Measurements from ENCODE around the gene LTBP2.

Gene LTBP2

DNA sequence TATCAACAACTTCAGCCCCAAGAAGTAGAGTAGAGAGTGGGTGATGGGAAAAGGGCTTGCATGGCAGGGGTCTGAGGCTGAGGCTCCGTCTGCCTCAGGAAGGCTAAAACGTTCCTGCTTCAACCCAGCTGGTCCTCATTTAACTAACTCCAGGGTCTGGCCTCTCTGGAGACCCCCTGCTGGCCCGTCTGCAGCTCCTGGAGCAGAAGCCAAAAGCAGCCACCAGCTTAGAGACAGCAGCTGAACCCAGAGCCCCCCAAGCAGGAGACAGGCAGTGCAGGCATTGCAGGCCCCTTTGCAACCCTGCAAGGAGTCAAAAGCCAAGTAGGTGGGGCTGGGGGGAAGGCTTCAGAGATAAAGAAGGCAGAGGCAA is 25.1 kb upstream of the LTBP2 start:
- FAIRE-seq = no peak

DNA sequence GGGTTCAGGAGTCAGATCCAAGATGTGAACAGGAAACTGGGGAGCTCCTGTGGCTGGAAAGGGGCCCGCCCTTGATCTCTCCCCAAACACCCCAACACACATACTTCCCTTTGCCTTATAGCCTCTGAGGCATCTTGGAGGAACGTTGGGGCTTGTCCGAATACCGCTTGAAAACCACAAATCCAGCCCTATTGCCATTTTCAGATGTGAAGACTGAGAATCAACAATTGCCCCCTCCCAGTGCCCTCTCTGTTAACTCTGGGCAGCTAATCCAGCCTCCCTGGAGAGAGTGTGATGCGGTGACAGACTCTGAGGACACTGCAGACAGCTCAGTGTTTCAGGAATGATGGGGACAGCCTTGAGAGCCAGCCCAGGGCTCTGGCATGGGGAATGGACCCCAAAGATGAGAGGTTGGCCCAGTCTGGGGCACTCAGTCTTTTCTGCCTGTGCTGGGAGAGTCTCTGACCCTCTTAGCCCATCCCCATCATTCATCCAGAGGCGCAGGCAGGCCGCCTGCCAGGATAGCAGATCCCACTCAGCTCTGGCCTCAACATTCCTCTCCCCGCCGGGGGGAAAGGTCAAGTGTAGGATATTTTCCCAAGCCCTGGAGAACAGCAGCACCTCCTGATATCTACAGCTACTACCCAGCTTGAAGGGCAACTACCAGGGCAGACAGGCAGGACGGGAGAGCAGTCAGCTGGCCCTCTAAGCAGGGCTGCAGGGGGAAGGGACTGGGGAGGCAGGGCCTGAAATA is 24.6 kb upstream of the LTBP2 start:
- no peak for FAIRE-seq

DNA sequence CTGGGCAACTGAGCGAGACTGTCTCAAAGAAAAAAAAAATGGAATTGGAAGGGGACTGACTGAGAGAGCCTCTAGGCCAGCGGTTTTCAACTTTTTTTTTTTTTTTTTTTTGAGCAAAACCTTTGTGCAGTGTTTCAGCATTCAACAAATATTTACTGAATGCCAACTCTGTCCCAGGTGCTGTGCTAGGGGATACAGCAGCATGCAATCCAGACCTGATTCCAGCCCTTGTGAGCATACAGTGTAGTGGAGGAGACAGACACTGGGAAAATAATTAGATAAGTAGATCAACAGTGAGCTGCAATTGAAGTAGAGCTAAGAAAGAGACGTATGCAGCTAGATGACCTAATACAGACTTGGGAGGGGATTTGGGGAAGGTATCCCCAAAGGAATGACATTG is 23.8 kb upstream of the LTBP2 start:
- FAIRE-seq = no peak

- FAIRE-seq = no peak
These were observed 22.9 kb upstream of the LTBP2 start for GRCh38 chr14:74634964-74635363.

GRCh38 chr14:74634481-74634880 is 22.4 kb upstream of the LTBP2 start:
- no peak for FAIRE-seq

DNA sequence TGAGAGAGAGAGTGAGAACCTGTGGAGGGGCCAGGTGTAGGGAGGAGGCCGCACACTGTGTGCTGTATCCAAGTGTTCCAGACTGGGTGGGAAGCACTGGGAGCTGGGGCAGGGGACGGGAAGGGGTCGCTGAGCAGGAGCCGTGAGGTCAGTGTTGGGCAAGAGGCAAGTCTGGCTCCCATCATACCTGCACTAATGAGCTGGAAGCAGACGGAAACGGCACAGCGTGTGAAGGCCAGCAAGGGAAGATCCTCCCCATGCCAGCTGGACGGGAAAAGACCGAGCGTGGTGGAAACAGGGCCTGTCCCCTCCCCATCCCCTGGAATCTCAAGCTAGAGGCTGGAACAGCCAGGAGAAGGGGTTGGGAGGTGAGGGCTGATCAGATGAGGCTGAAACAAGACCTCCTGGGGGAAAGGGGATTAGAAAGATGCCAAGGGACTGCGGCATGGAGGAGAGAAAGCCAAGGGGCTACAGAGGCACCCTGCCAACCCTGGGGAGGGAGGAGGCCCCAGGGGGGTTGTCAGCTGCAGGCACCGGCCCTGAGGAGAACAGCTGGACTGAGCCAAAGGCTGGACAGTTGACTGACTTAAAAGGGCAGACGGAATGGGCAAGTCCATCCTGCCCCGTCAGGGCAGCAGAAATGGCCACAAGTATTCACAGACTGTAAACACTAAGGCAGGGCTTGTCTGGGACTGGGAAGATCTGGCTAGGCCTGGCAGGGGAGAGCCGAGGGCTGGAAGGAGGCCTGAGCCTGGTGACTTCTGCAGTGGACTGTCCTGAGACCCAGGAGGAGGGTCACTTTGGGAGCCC is 19.0 kb upstream of the LTBP2 start:
- FAIRE-seq = no peak

- FAIRE-seq = no peak
These were observed 16.4 kb upstream of the LTBP2 start for GRCh38 chr14:74628418-74628817.

DNA sequence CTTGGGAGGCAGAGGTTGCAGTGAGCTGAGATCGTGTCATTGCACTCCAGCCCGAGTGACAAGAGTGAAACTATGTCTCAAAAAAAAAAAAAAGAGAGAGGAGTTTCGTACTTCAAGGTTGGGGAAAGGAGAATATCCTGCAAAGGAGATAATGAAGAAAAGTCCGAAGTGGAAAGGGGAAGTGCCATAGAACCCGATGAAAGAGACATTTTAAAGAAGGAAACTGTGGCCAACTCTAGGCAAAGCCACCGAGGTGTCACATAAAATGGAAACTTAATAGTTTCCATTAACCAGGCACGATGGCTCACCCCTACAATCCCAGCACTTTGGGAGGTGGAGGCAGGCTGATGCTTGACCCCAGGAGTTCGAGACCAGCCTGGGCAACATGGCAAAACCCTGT is 15.0 kb upstream of the LTBP2 start:
- FAIRE-seq = no peak

- no peak for FAIRE-seq
These were observed 10.2 kb upstream of the LTBP2 start for GRCh38 chr14:74622257-74622656.

GRCh38 chr14:74621556-74621955 is 9.5 kb upstream of the LTBP2 start:
- FAIRE-seq = no peak

GRCh38 chr14:74620923-74621322 is 8.9 kb upstream of the LTBP2 start:
- no peak for FAIRE-seq

DNA sequence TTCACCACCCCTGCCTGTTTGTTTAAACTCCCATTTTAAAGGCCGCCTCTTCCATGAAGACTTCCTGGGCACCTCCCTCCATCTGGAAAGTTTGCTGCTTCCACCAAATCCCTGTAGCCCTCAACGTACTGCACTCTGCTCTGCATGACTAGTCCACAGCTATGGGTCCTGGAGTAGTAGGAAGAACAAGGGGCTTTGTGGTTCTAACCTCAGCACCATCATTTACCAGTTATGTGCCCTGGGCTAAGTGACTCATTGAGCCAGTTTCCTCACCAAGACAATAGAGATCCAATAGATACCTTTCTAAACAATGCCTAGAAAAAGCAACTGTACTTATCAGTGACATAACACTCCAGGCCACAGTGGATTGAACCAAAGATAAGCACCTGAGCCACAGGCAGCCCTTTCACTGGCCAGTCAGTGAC is 8.5 kb upstream of the LTBP2 start:
- no peak for FAIRE-seq

DNA sequence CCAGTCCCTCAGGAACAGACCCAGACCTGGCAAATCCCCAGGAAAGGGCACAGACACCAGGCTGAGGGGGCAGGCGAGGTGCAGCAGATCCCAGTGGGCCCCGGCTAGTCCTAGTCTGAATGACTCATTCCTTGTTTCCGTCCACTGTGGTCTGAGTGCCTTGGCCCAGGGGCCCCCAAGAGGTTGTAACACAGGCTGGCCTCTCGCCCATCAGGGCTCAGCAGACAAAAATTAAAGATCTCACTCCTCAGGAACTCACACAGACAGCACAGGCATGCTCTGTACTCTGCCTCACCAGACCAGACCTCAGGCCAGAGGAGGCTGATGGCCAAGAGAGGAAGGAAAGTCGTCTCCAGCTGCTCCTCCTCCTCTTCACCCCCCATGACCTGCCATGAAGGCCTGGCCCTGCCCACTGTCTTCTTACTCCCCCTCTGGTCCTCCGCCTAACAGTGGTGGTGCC is 7.7 kb upstream of the LTBP2 start:
- no peak for FAIRE-seq

GRCh38 chr14:74618078-74618952 is 6.3 kb upstream of the LTBP2 start:
- FAIRE-seq = no peak

GRCh38 chr14:74616996-74617700 is 5.1 kb upstream of the LTBP2 start:
- no peak for FAIRE-seq

DNA sequence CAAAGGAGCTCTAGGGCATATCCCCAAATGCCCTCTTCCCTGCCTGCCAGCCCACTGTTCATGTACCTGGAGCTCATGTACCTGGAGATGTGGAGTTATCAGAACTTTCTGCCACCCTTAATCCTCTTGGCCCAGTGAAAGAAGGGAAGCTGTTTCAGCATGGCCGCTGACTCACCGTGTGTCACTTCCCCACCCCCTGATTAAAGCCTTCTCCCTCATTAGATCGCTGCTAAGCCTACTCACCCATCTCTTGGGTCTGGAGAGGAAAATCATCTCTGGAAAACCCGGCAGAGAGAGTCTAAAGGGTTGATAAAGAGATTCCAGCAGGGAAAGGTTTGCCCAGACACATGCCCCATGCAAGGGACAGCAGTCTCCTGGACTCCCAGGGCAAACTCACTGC is 4.5 kb upstream of the LTBP2 start:
- no peak for FAIRE-seq

DNA sequence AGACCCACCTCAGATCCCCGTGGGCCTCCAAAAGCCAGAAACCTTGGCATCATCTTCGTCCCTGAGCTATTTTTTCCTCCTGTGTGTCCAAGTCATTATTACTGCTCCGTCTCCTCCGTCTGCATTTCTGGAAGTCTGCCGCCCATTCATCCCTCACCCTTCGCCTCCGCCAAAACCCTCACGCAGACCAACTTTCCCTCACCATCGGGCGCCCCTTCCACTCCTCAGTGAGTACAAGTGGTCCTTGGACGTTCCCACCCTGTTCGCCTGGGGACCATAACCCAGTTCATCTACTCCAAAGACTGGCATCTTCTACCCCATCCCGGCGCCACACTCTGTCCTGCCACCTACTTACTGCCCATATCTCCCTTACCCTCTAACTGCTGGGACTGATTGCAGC is 3.7 kb upstream of the LTBP2 start:
- FAIRE-seq = no peak

GRCh38 chr14:74614508-74615495 is 2.8 kb upstream of the LTBP2 start:
- FAIRE-seq = no peak

DNA sequence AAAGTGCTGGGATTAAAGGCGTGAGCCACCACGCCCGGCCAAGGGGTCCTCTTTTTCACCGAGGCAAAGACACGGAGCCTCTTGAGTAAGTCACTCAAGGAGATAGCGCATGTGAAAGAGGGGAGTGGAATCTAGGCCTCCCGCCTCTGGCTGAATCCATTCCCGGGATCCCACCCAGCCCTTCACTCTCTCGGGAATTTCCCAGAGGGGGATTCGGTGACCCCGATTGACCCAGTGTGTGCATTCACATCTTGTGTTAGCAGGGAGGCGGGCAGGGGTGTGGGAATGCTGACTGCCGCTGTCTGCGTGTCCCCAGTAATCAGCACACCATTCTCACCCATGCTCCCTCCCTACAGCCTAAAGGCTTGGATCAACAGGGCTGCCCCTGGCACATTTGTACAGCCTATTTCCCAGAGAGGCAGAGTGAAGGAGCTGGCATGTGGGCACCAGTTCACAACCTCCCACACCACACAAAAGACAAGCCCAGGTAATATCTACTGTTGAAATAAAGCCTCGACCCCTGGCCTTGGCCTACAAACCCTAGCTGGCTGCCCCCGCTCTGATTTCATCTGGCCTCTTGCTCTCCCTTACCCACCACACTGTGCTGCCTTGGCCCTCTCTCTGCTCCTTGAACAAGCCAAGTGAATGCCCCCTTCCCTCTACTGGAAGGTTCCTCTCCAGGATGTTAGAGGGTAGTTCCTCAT is 1.3 kb upstream of the LTBP2 start:
- no peak for FAIRE-seq

GRCh38 chr14:74612350-74613021 is 449 bp upstream of the LTBP2 start:
- FAIRE-seq = no peak
